ENCODE results near the gene FOXP1.

- no peak for TF ChIP-seq POU6F1 (CRISPR knock-in tag; IDR thresholded peaks at IDR 0.05; ENCODE audit: borderline replicate concordance, low read depth)
- TF ChIP-seq TOX (CRISPR knock-in tag; IDR thresholded peaks at IDR 0.05; ENCODE audit: borderline replicate concordance) = no peak
- TF ChIP-seq PATZ1 (CRISPR knock-in tag; IDR thresholded peaks at IDR 0.05; ENCODE audit: borderline replicate concordance) = no peak
Measured at GRCh38 chr3:71066356-71066755, 517.2 kb downstream of the FOXP1 start.

Data from SK-N-SH treated with all-trans-retinoic acid at 6 μM for 48 hours (cell line).